PFSK-1 (cell line): ENCODE measurements around the gene FUT1. TPM values are rescaled to one million over a fixed set of nuclear protein-coding genes. Genes with fewer than 3 reads are reported as not detected.
A peak's percentile ranks its signal among the peaks of the same experiment; 100 is the strongest.

Experiments used
- FOXP2 ChIP-seq: optimal IDR thresholded peaks from 2 replicates; pipeline ENCODE3; 2011; ENCODE audit warnings: borderline replicate concordance, control low read depth, inconsistent platforms; ENCODE audit not compliant: insufficient read depth; ENCODE audit errors: extremely low read length, extremely low read depth
- POLR2AphosphoS5 ChIP-seq: IDR thresholded peaks from 2 replicates; pipeline ENCODE4 v1.6.1; 2012; ENCODE audit warnings: low read depth, mild to moderate bottlenecking, control low read depth, low read length, moderate library complexity
- REST ChIP-seq, 2 experiments: IDR thresholded peaks; 2 replicates each; pipeline versions ENCODE4 v1.6.1 to v1.8.0; 2011 to 2012; ENCODE audit warnings: low read depth in 2 of 2, low read length in 2 of 2, control low read depth in 1 of 2, inconsistent platforms in 1 of 2, mild to moderate bottlenecking in 1 of 2, moderate library complexity in 1 of 2; ENCODE audit not compliant: insufficient read depth in 1 of 2
- SIN3A ChIP-seq: IDR thresholded peaks from 2 replicates; pipeline ENCODE4 v1.6.1; 2012; ENCODE audit warnings: mild to moderate bottlenecking, low read length, moderate library complexity, borderline replicate concordance; ENCODE audit not compliant: insufficient read depth
- TAF1 ChIP-seq: IDR thresholded peaks from 2 replicates; pipeline ENCODE4 v1.6.1; 2012; ENCODE audit warnings: low read length, control low read depth, borderline replicate concordance; ENCODE audit not compliant: insufficient read depth
- polyA plus RNA-seq: library from polyadenylated mRNA; unstranded; fragments of >200 nt; gene quantifications from one replicate; pipeline ENCODE4 v1.2.1, GENCODE V29; 2012; ENCODE audit warnings: low read depth, missing spikeins; ENCODE audit not compliant: insufficient read length

Gene FUT1
- 13.1 TPM for polyA plus RNA-seq

- TF ChIP-seq REST (IDR thresholded peaks at IDR 0.05; ENCODE audit: insufficient read depth in 1 of 2, low read depth in 2 of 2, low read length in 2 of 2) = no peak
- TF ChIP-seq TAF1 = no peak
- peak; percentile 31; the same call in 1 of the 2 replicates for TF ChIP-seq SIN3A
- peak; percentile 81 for TF ChIP-seq POLR2AphosphoS5
- TF ChIP-seq FOXP2 = peak; percentile 86
These were observed at the start of gene FUT1 for GRCh38 chr19:48752496-48753365. TSS of gene FUT1 (minus strand) at chr19:48752641. CDS start at chr19:48751281, 1,360 bp downstream.

- TF ChIP-seq POLR2AphosphoS5 = no peak
- no peak for TF ChIP-seq SIN3A
- no peak for TF ChIP-seq REST (IDR thresholded peaks at IDR 0.05; ENCODE audit: insufficient read depth in 1 of 2, low read depth in 2 of 2, low read length in 2 of 2)
- no peak for TF ChIP-seq TAF1
- no peak for TF ChIP-seq FOXP2
These were observed 47.2 kb upstream of the FUT1 start for GRCh38 chr19:48799358-48800300.

- TF ChIP-seq TAF1 = no peak
- TF ChIP-seq FOXP2 = no peak
- TF ChIP-seq SIN3A = no peak
- no peak for TF ChIP-seq POLR2AphosphoS5
- TF ChIP-seq REST (IDR thresholded peaks at IDR 0.05; ENCODE audit: insufficient read depth in 1 of 2, low read depth in 2 of 2, low read length in 2 of 2) = no peak
These were observed 46.5 kb upstream of the FUT1 start for GRCh38 chr19:48798937-48799336.

- TF ChIP-seq SIN3A = no peak
- TF ChIP-seq TAF1 = no peak
- no peak for TF ChIP-seq REST (IDR thresholded peaks at IDR 0.05; ENCODE audit: insufficient read depth in 1 of 2, low read depth in 2 of 2, low read length in 2 of 2)
- TF ChIP-seq FOXP2 = no peak
- no peak for TF ChIP-seq POLR2AphosphoS5
These were observed 44.7 kb upstream of the FUT1 start for GRCh38 chr19:48797103-48797502.
